ENCODE results near the gene TBP.
"Not testable (repeated sequence)": the region's sequence is repeated elsewhere in the genome, so short reads cannot be mapped to it uniquely, and the experiment has no call there.

The TBP gene

DNA sequence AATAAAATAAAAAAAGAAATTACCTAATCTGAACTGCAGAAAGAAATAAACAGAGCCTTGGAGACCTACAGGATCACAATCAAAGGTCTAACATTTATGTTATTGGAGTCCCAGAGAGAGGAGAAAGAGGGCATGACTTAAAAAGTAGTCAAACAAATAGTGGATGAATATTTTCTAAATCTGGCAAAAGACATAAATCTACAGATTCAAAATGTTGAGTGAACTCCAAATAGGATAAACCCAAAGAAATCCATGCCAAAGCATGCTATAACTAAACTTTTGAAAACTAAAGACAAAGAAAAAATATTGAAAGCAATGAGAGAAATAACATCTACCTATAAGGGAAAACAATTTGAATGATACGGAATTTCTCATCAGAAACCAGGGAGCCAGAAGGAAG, 39.3 kb upstream of the TBP start:
- H3K9me3 ChIP-seq (ENCODE audit: control insufficient read depth in 1 of 2, low read length in 2 of 2) = no peaks in the 10 kb centered on the region
- H3K36me3 ChIP-seq (ENCODE audit: control insufficient read depth in 1 of 2, insufficient read depth in 2 of 2, low read length in 2 of 2) = no peaks in the 10 kb centered on the region
- H3K27me3 ChIP-seq (ENCODE audit: control insufficient read depth in 1 of 2, insufficient read depth in 2 of 2, low read length in 2 of 2) = peaks cover 0 to 3% of the 10 kb centered on the region in 2 donors
- no peaks in the 10 kb centered on the region for H3K4me1 ChIP-seq (ENCODE audit: control insufficient read depth in 1 of 2, insufficient read depth in 2 of 2, low read length in 2 of 2)
- H3K9ac ChIP-seq (ENCODE audit: low read depth in 1 of 2, low read length in 2 of 2) = no peak overlapping the region
- H3K4me3 ChIP-seq (ENCODE audit: low read depth in 1 of 2, low read length in 2 of 2) = no peak overlapping the region
- H3K27ac ChIP-seq (ENCODE audit: low read depth, low read length) = no peak overlapping the region

DNA sequence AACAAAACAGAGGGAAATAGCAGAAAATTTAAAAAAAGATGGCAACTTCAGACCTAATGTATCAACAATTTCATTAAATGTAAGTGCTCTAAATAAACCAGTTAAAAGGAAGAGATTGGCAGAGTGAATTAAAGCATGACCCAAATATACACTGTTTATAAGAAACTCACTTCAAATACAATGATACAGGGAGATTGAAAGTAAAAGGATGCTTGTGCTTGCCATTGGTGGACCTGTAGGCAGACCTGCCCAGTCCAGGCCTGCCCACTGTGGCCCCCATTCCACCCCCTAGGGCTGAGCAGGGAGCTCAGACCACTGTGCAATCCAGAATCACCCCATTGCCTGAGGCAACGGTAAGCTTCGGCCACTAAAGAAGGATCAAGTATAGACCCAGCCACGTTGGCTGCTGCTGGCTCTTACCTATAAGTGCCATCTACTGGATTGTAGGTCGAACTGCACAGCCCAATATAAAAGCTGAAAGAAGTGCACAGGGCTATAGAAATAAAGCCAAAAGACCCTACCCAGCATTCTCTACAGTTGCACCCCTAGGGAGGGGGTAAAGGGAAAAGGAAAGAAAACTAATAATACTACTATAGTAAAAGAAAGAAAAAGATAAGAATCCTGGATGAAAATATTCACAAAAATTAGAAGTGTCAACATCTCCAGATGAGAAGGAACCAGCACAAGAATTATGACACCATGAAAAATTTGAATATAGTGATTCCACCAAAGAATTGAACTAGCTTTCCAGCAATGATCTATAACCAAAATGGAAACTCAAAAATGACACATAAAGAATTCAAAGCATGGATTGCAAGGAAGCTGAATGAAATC, 37.2 kb upstream of the TBP start:
- Histone ChIP-seq H3K27ac (ENCODE audit: low read depth, low read length) (no peak overlapping the region), H3K4me1 (ENCODE audit: control insufficient read depth in 1 of 2, insufficient read depth in 2 of 2, low read length in 2 of 2) (no peaks in the 10 kb centered on the region), H3K9ac (ENCODE audit: low read depth in 1 of 2, low read length in 2 of 2) (no peak overlapping the region), H3K27me3 (ENCODE audit: control insufficient read depth in 1 of 2, insufficient read depth in 2 of 2, low read length in 2 of 2) (peaks cover 0 to 3% of the 10 kb centered on the region in 2 donors), H3K4me3 (ENCODE audit: low read depth in 1 of 2, low read length in 2 of 2) (peak overlapping the region in 1 of 2 donors; percentile 25), H3K36me3 (ENCODE audit: control insufficient read depth in 1 of 2, insufficient read depth in 2 of 2, low read length in 2 of 2) (no peaks in the 10 kb centered on the region), H3K9me3 (ENCODE audit: control insufficient read depth in 1 of 2, low read length in 2 of 2) (no peaks in the 10 kb centered on the region)

GRCh38 chr6:170522565-170523183, 31.5 kb upstream of the TBP start:
- Histone ChIP-seq H3K4me3 (ENCODE audit: low read depth in 1 of 2, low read length in 2 of 2) (no peak overlapping the region), H3K27ac (ENCODE audit: low read depth, low read length) (no peak overlapping the region), H3K9ac (ENCODE audit: low read depth in 1 of 2, low read length in 2 of 2) (no peak overlapping the region), H3K36me3 (ENCODE audit: control insufficient read depth in 1 of 2, insufficient read depth in 2 of 2, low read length in 2 of 2) (no peaks in the 10 kb centered on the region), H3K9me3 (ENCODE audit: control insufficient read depth in 1 of 2, low read length in 2 of 2) (no peaks in the 10 kb centered on the region), H3K27me3 (ENCODE audit: control insufficient read depth in 1 of 2, insufficient read depth in 2 of 2, low read length in 2 of 2) (no peaks in the 10 kb centered on the region), H3K4me1 (ENCODE audit: control insufficient read depth in 1 of 2, insufficient read depth in 2 of 2, low read length in 2 of 2) (no peaks in the 10 kb centered on the region)

GRCh38 chr6:170523256-170524171, 30.7 kb upstream of the TBP start:
- H3K4me1 ChIP-seq (ENCODE audit: control insufficient read depth in 1 of 2, insufficient read depth in 2 of 2, low read length in 2 of 2) = no peaks in the 10 kb centered on the region
- H3K4me3 ChIP-seq (ENCODE audit: low read depth in 1 of 2, low read length in 2 of 2) = no peak overlapping the region
- H3K27me3 ChIP-seq (ENCODE audit: control insufficient read depth in 1 of 2, insufficient read depth in 2 of 2, low read length in 2 of 2) = no peaks in the 10 kb centered on the region
- H3K36me3 ChIP-seq (ENCODE audit: control insufficient read depth in 1 of 2, insufficient read depth in 2 of 2, low read length in 2 of 2) = no peaks in the 10 kb centered on the region
- no peaks in the 10 kb centered on the region for H3K9me3 ChIP-seq (ENCODE audit: control insufficient read depth in 1 of 2, low read length in 2 of 2)
- no peak overlapping the region for H3K9ac ChIP-seq (ENCODE audit: low read depth in 1 of 2, low read length in 2 of 2)
- H3K27ac ChIP-seq (ENCODE audit: low read depth, low read length) = no peak overlapping the region

DNA sequence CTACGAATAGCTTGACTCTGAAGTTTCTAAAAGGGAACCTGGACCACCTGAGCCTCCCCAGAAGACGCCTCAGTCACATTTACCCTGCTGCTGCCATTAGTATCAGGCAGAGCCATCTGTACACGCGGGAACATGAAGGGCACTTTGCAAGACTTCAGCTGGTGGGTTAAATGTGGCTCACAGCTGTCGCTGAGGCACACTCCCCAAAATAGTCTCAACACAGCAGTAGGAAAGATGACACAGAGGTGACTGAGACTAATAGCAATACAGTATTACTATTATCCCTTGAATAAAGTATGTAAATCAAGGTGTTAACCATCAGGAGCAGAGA, 30.0 kb upstream of the TBP start:
- Histone ChIP-seq H3K9ac (ENCODE audit: low read depth in 1 of 2, low read length in 2 of 2) (no peak overlapping the region), H3K9me3 (ENCODE audit: control insufficient read depth in 1 of 2, low read length in 2 of 2) (no peaks in the 10 kb centered on the region), H3K36me3 (ENCODE audit: control insufficient read depth in 1 of 2, insufficient read depth in 2 of 2, low read length in 2 of 2) (no peaks in the 10 kb centered on the region), H3K4me3 (ENCODE audit: low read depth in 1 of 2, low read length in 2 of 2) (no peak overlapping the region), H3K4me1 (ENCODE audit: control insufficient read depth in 1 of 2, insufficient read depth in 2 of 2, low read length in 2 of 2) (no peaks in the 10 kb centered on the region), H3K27me3 (ENCODE audit: control insufficient read depth in 1 of 2, insufficient read depth in 2 of 2, low read length in 2 of 2) (no peaks in the 10 kb centered on the region), H3K27ac (ENCODE audit: low read depth, low read length) (no peak overlapping the region)

DNA sequence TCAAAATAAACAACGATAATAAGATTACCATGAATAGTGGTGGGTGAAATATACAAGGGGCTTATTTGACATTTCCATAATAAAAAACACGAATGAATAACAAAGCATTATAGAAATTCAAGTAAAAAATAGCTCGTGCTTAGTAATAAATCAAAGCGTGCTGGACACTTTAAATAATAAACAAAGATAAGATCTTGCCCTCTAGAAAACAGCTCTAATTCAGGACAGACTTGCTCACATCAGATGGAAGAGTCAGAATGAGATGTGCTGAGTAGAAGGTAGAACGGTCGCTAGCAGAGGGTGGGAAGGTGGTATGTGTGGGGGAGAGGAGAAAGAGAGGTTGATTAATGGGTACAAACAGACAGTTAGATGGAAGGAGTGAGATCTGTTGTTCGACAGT, 28.4 kb upstream of the TBP start:
- Histone ChIP-seq H3K27ac (ENCODE audit: low read depth, low read length) (no peak overlapping the region), H3K4me1 (ENCODE audit: control insufficient read depth in 1 of 2, insufficient read depth in 2 of 2, low read length in 2 of 2) (no peaks in the 10 kb centered on the region)

DNA sequence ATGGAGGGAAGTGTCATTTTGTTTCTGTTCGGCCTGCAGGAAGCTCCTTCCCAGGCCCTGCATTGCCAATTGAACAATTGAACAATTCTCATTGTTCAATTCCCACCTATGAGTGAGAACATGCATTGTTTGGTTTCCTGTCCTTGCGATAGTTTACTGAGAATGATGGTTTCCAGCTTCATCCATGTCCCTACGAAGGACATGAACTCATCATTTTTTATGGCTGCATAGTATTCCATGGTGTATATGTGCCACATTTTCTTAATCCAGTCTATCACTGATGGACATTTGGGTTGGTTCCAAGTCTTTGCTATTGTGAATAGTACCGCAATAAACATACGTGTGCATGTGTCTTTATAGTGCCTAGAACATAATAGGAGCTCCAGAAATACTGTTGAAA, 26.2 kb upstream of the TBP start:
- not testable (repeated sequence) for H3K36me3 ChIP-seq (ENCODE audit: control insufficient read depth in 1 of 2, insufficient read depth in 2 of 2, low read length in 2 of 2); H3K4me3 ChIP-seq (ENCODE audit: low read depth in 1 of 2, low read length in 2 of 2); H3K27me3 ChIP-seq (ENCODE audit: control insufficient read depth in 1 of 2, insufficient read depth in 2 of 2, low read length in 2 of 2); H3K4me1 ChIP-seq (ENCODE audit: control insufficient read depth in 1 of 2, insufficient read depth in 2 of 2, low read length in 2 of 2); H3K9ac ChIP-seq (ENCODE audit: low read depth in 1 of 2, low read length in 2 of 2); H3K9me3 ChIP-seq (ENCODE audit: control insufficient read depth in 1 of 2, low read length in 2 of 2); H3K27ac ChIP-seq (ENCODE audit: low read depth, low read length)

More for the DNA sequence above, 28.4 kb upstream of the TBP start:
- Histone ChIP-seq H3K36me3 (ENCODE audit: control insufficient read depth in 1 of 2, insufficient read depth in 2 of 2, low read length in 2 of 2) (no peaks in the 10 kb centered on the region), H3K4me3 (ENCODE audit: low read depth in 1 of 2, low read length in 2 of 2) (no peak overlapping the region), H3K9me3 (ENCODE audit: control insufficient read depth in 1 of 2, low read length in 2 of 2) (no peaks in the 10 kb centered on the region), H3K27me3 (ENCODE audit: control insufficient read depth in 1 of 2, insufficient read depth in 2 of 2, low read length in 2 of 2) (no peaks in the 10 kb centered on the region), H3K9ac (ENCODE audit: low read depth in 1 of 2, low read length in 2 of 2) (no peak overlapping the region)

GRCh38 chr6:170529839-170530469, 24.2 kb upstream of the TBP start:
- Histone ChIP-seq H3K9ac (ENCODE audit: low read depth in 1 of 2, low read length in 2 of 2) (no peak overlapping the region), H3K9me3 (ENCODE audit: control insufficient read depth in 1 of 2, low read length in 2 of 2) (no peaks in the 10 kb centered on the region), H3K4me3 (ENCODE audit: low read depth in 1 of 2, low read length in 2 of 2) (no peak overlapping the region), H3K36me3 (ENCODE audit: control insufficient read depth in 1 of 2, insufficient read depth in 2 of 2, low read length in 2 of 2) (peaks cover 0 to 16% of the 10 kb centered on the region in 2 donors), H3K27me3 (ENCODE audit: control insufficient read depth in 1 of 2, insufficient read depth in 2 of 2, low read length in 2 of 2) (no peaks in the 10 kb centered on the region), H3K27ac (ENCODE audit: low read depth, low read length) (no peak overlapping the region), H3K4me1 (ENCODE audit: control insufficient read depth in 1 of 2, insufficient read depth in 2 of 2, low read length in 2 of 2) (peaks cover 4 to 11% of the 10 kb centered on the region in 2 donors)

GRCh38 chr6:170532867-170533488, 21.2 kb upstream of the TBP start:
- H3K36me3 ChIP-seq (ENCODE audit: control insufficient read depth in 1 of 2, insufficient read depth in 2 of 2, low read length in 2 of 2) = peaks cover 27 to 46% of the 10 kb centered on the region in 2 donors
- no peak overlapping the region for H3K9ac ChIP-seq (ENCODE audit: low read depth in 1 of 2, low read length in 2 of 2)
- H3K27me3 ChIP-seq (ENCODE audit: control insufficient read depth in 1 of 2, insufficient read depth in 2 of 2, low read length in 2 of 2) = no peaks in the 10 kb centered on the region
- no peak overlapping the region for H3K4me3 ChIP-seq (ENCODE audit: low read depth in 1 of 2, low read length in 2 of 2)
- peaks cover 4 to 11% of the 10 kb centered on the region in 2 donors for H3K4me1 ChIP-seq (ENCODE audit: control insufficient read depth in 1 of 2, insufficient read depth in 2 of 2, low read length in 2 of 2)
- no peak overlapping the region for H3K27ac ChIP-seq (ENCODE audit: low read depth, low read length)
- H3K9me3 ChIP-seq (ENCODE audit: control insufficient read depth in 1 of 2, low read length in 2 of 2) = no peaks in the 10 kb centered on the region
